Measurements from ENCODE around the gene NUDT16L1.

GRCh38 chr16:4677390-4677789 lies 16.0 kb upstream of the NUDT16L1 start:
- TF ChIP-seq, protein P1, sequence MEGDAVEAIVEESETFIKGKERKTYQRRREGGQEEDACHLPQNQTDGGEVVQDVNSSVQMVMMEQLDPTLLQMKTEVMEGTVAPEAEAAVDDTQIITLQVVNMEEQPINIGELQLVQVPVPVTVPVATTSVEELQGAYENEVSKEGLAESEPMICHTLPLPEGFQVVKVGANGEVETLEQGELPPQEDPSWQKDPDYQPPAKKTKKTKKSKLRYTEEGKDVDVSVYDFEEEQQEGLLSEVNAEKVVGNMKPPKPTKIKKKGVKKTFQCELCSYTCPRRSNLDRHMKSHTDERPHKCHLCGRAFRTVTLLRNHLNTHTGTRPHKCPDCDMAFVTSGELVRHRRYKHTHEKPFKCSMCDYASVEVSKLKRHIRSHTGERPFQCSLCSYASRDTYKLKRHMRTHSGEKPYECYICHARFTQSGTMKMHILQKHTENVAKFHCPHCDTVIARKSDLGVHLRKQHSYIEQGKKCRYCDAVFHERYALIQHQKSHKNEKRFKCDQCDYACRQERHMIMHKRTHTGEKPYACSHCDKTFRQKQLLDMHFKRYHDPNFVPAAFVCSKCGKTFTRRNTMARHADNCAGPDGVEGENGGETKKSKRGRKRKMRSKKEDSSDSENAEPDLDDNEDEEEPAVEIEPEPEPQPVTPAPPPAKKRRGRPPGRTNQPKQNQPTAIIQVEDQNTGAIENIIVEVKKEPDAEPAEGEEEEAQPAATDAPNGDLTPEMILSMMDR (IDR thresholded peaks at IDR 0.05), result no peak
- TF ChIP-seq MAX (CRISPR knock-in tag; IDR thresholded peaks at IDR 0.05) (no peak), SP1 (CRISPR knock-in tag; conservative IDR thresholded peaks at IDR 0.05) (no peak), CBFB (CRISPR knock-in tag; IDR thresholded peaks at IDR 0.05; ENCODE audit: low read depth) (no peak), TCF7 (CRISPR knock-in tag; IDR thresholded peaks at IDR 0.05; ENCODE audit: low read depth) (no peak), ATF2 (CRISPR knock-in tag; IDR thresholded peaks at IDR 0.05; ENCODE audit: borderline replicate concordance, low read depth) (no peak)
